HPDE6-E6E7 (cell line): ENCODE results near the gene COL13A1.

Experiments
- DNase-seq: peaks from one replicate; pipeline ENCODE4 v3.0.0; 2011; ENCODE audit warnings: missing footprints; ENCODE audit errors: extremely low spot score

Gene COL13A1

DNA sequence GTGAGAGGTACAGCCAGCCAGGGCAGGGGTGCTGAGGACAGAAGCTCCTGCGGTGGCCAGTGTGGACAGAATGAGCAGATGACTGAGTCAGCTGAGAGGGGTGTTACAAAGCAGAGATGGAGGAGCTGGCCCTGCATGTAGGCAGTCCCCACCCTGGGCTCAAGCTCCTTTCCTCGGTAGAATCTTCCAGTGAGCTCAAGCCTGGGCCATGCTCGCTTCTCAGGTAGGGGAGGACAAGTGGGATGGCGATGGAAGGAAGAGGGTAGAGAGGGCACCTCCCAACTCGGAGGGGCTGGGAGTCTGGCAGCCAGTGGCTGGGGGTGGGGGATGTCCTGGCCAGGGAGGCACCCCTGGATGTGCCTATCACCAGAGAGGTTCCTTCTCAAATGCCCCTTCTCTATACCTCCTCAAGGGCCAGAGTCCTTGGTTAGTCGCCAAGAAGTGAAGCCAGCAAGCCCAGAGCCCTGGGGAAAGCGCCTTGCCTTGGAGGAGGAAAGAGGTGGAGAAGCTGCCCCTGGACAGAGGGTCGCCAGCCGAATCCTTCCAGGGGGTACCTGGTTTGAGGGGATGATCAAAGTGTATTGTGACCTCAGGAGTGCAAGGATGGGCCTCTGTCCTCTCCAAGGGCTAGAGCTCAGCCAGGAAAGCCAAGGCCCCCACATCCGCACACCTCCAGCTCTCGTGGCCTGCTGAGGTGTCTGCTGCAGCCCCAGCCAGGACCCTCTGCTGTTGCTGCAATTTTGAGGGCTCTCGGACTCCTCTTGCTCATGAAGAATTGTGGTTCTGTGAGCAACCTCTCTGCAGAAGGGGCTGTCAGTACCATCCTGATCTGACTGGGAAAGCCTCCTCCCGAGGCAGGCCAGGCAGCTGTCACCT lies 162.4 kb downstream of the COL13A1 start:
- no peak for DNase-seq

GRCh38 chr10:69965086-69965485 lies 163.4 kb downstream of the COL13A1 start:
- DNase-seq: no peak

DNA sequence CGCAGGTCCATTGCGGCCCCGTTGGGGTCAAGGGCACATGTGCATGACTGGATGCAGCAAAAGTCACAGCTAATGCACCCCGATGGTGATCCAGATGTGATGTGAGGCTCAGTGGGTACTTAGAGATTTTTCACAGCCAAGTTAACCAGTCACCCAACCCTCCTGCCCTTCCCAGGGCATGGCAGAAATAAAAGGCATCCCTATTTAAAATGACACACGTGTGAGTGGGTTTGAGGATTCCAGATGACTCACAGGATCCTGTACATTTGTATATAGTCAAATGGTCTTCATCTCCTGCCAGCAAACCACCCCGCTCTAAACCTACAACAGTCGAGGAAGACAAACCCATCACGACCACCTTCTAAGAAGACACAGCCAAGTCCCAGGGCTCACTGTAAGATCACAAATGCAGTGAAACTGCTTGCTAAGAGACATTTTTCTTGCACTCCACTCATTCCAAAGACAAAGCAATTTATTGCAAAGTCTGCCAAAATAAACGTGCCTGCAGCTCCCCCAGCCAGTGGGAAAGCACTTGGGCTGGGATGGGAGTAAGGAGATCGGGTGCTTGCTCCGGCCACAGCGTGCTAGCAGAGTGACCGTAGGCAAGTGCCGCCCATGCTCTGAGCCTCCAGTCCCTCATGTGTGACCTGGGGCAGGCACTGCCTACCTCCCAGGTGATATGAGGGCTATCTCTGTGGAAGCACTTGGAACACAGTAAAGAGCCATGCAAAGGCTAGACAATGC lies 164.4 kb downstream of the COL13A1 start:
- no peak for DNase-seq

DNA sequence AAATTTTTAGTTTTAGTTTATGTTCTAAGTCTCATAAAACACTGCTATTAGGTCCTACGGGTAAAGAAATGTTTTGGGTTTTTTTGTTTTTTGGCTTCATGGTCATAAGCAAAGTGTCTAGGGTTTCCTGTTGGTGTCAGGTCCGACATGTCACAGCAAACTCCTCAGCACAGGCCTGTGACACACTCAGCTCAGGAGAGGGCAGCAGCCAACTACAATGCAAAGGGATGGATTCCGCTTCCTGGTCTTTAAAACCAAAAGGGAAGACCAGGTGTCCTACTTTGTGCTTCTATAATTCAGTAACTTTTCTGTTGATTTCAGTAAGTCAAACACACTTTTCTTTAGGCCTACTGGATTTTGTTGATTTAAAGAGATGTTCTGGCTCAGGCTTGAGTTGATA lies 167.1 kb downstream of the COL13A1 start:
- peak; percentile 38 for DNase-seq

- DNase-seq: no peak
Observed at GRCh38 chr10:69969977-69970376, 168.3 kb downstream of the COL13A1 start.

- no peak for DNase-seq
Observed at GRCh38 chr10:69972981-69973397, 171.3 kb downstream of the COL13A1 start.

DNA sequence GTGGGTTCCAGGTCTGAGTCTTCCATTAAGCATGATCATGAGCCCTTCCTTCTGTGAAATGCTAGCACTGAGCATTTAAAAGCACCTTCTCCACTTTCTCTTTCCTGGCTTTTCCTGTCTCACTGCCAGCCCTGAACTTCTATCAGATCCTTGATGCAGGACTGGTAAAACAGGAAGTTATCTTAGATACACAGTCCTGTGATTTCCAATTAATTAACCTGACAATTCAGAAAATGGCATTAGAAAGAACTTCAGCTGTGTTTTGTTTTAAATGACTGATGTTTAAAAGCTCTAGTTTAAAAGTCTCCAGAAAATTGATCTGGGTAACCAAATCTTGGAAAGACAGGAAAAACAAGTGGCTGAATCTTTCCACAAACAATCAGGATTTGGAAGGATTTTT lies 172.0 kb downstream of the COL13A1 start:
- DNase-seq: no peak

DNA sequence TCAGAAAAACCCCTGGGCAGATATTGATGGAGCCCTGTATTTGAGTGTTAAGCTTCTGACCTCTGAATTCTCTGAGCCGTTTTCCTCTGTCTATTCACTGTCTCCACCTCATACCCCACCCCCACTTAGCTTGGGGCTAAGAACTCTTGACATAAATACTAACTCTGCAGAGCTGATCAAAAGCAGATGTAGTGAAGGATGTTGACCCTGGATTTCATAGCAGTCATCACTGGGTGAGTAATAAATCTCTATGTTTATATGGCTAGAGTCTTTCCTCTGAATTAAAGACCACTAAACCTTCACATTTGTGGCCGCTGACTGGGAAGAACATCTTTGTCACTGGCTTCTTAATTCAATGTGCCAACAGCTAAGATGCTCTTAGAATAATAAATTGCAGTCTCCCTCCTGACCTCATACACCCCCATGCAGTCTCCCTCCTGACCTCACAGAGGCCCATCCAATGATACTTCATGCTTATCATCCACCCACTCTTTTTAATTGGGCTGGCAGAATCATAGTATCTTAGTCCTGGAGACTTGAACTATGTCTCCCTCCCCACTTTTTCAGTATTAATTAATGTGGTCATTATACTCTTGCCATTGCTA lies 172.9 kb downstream of the COL13A1 start:
- DNase-seq: no peak

GRCh38 chr10:69976795-69977546 lies 175.3 kb downstream of the COL13A1 start:
- no peak for DNase-seq

DNA sequence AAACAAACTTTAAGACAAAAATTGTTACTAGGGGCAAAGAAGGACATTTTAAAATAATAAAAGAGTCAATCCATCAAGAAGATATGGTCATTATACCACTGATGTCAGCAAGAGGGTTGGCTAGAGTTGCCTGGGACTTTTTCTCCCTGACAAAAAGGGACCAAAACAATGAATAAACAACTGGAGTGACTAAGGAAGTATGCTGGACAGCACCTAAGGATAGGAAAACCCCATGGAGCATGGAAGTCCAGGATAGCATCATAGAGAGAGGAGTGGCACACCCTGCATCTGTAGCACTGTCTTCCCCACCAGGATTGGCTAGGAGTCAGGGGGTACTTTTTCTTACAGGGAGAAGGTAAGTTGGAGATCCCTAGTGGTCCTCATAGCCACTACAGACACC lies 177.5 kb downstream of the COL13A1 start:
- no peak for DNase-seq

DNA sequence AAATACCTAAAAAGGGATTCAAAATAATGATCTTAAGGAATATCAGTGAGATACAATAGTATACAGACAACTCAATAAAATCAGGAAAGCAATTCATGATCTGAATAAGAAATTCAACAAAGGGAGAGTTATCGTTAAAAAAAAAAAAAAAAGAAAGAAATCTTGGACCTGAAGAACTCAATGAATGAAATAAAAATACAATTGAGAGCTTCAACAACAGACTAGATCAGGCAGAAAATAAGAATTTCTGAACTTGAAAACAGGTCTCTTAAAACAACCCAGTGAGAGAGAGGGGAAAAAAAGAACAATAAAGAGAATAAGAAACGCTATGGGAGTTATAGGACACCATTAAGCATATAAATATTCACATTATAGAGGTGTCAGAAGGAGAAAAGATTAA lies 179.0 kb downstream of the COL13A1 start:
- DNase-seq: no peak

- DNase-seq: no peak
Observed at GRCh38 chr10:69988094-69988493, 186.4 kb downstream of the COL13A1 start.

GRCh38 chr10:69991151-69991550 lies 189.4 kb downstream of the COL13A1 start:
- DNase-seq: no peak

- peak; percentile 22 for DNase-seq
Observed at GRCh38 chr10:69994262-69994661, 192.6 kb downstream of the COL13A1 start.

GRCh38 chr10:69996611-69997010 lies 194.9 kb downstream of the COL13A1 start:
- no peak for DNase-seq

DNA sequence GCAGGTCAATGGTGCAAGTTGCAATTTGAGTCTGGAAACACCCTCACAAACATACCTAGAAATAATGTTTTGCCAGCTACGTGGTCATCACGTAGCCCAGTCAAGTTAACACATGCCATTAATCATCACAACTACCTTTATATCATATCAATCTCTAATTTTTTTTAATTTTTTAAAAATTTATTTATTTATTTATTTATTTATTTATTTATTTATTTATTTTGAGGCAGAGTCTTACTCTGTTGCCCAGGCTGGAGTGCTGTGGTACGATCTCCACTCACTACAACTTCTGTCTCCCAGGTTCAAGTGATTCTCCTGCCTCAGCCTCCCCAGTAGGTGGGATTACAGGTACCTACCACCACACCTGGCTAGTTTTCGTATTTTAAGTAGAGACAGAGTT lies 198.6 kb downstream of the COL13A1 start:
- no peak for DNase-seq

DNA sequence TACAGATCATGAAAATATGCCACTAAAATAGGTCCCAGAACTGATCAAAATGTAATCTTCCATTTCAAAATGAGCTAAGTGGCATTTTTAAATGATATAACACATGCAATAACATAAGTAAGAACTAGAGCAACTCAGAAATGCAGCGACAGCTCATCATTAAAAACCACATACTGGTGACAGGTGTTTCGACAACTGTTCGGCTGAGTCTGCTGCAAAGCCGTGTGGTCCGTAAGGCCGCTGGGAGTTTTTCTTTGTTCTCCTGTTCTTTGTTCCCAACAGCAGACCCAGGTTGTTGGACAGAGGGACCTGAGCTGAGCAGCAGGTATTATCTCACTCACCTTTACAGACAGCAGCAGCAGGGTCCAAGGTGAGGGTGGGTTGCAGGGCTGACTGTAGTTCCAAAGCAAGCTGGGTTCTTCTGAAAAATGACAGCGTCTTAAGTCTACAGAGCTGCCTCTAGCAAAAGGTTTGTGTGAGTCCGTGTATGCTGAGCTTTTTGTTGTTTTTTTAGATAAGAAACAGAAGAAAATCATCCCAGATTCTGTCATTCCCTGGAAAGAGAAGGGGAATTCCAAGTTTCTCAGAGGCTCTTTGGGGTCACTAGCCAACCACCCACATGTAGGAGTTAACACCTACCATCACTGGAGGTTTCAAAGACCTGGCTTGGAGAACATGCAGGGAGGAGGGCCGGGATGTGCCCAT lies 205.6 kb downstream of the COL13A1 start:
- no peak for DNase-seq
